Measurements from ENCODE around the gene PRDM11.
A peak's percentile ranks its signal among the peaks of the same experiment; 100 is the strongest.
"Not testable (repeated sequence)": the region's sequence is repeated elsewhere in the genome, so short reads cannot be mapped to it uniquely, and the experiment has no call there.

The PRDM11 gene

DNA sequence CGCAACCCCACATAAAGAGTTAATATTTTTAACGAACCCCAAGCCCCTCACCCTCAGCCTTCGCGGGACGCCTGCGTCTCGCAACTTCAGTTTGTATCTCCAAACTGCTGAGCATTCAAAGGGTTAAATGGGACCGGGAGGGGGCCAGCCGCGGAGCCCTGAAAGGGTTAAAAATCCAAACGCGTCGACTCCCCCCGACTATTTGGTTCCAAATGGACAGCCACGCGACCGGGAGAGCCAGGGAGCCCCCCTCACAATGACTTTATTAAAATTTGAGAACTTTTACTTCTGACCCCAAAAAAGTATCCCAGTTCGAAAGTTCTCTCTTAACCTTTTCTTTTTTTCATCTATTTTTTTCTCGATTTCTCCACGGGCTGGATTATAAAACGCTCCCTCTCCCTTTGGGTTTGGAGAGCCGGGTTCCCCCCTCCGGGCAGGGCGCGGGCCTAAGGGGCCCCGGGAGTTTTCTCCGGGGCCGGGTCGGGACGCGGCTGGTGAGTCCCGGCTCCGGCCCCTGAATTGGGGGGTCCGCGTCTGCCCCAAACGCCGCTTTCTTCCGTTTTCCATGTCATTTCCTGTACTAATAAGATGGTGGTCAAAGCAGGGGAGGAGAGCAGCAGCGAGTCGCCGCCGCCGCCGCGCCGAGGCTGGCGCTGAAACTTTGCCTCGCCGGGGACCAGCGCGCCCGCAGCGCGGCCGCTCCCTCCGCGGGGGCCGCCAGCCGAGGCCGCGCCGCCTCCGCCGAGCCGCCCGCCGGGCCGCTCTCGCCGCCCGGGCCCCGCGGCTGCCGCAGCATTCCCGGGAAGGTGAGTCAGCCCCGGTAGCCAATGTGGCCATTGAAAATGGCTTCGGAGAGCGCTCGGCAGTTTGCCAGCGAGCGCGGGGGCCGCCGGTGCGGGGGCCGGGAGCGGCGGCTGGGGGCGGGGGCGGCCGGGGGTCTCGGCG is at the start of gene PRDM11:
TSS of gene PRDM11 (plus strand) at position 568 of the 945 bp plus-strand sequence. CDS start 35,128 bp downstream, outside the sequence.
- peak in 1 of 2 donors; percentile 15 for DNase-seq (ENCODE audit: low read depth in 1 of 2, low spot score in 1 of 2)

DNA sequence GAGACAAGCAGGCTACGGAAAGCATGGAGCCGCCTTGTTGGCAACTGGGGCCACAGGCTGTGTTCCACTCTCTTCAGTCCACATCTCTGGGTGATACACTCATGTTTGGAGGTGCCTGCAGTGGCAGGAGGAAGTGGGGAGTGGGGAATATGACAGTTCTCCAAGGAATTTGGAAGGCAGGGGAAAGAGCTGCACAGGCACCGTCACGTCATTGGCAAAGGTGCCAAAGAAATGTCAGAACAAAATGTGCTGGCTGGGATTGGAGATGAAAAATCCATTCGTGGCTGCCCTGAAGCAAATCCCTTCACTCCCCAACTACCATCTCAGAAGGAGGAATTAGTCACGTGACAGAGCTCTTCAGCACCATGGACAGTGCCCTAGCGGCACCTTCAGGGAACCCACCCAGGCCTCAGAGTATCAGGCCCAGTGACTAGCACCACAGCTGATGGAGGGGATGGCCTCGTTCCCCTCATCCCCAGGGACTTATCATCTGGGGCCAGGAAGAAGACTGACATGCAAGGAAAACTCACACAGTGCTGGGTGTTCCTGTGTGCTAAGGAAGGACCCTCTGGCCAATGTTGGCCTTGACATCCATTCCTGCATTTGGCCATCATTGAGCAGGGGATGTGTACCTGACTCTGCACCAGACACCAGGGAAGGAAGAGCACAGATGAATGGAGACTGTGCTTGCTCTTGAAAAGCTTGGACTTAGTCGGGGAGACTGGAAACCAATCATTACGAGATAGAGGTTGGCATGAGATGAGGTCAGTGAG is 48.5 kb upstream of the PRDM11 start:
- DNase-seq (ENCODE audit: low read depth in 1 of 2, low spot score in 1 of 2): no peak

DNA sequence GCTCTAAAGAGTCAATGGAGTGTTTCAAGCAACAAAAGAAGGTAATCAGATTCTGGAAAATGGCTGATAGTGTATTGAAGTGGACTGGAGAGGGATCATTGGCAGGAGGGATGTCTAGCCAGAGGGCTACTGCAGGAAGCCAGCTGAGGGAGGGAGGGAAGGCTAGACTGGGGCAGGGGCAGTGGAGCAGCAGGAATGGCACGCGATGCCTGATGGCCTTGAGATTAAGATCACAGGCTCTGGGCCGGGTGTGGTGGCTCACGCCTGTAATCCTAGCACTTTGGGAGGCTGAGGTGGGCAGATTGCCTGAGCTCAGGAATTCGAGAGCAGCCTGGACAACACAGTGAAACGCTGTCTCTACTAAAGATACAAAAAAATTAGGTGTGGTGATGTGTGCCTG is 47.5 kb upstream of the PRDM11 start:
- DNase-seq (ENCODE audit: low read depth in 1 of 2, low spot score in 1 of 2): no peak

DNA sequence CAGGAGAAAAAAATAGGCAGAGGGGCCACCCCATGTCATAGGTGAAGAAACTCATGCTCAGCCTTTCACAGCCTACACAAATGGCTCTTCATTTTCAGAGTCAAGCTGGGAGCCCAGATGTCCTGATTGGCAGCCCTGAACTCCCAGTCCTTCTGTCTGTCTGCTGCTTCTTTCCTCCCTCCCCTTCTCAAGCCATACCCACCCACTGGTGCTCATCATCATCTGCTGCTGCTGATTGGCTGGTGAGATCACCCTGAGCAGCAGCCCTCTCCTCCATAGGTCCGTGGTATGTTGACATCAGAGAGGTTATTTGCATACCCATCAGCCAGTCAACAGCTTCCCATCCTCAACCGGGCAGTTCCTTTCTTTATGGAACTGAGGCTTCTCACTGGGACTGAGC is 46.1 kb upstream of the PRDM11 start:
- DNase-seq (ENCODE audit: low read depth in 1 of 2, low spot score in 1 of 2): no peak

DNA sequence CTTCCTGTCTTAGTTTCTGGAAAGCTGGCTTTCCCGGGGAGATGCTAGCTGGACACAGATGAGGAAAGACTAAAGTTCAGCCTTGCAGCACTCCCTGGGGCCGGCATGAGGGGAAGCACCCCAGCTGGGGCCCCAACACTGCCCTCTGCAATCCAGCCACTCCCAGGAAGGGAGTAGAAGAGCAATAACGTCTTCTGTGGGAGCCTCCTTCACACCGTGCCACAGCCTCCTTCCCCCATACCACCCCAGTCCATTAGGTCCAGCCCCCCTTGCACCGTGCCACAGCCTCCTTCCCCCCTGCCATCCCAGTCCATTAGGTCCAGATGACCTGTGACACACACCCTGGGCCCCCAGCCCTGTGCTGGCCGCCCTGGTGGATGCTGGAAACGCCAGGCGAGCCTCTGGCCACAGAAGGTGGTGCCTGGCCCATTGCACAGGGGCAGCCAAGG is 44.1 kb upstream of the PRDM11 start:
- DNase-seq (ENCODE audit: low read depth in 1 of 2, low spot score in 1 of 2): no peak

DNA sequence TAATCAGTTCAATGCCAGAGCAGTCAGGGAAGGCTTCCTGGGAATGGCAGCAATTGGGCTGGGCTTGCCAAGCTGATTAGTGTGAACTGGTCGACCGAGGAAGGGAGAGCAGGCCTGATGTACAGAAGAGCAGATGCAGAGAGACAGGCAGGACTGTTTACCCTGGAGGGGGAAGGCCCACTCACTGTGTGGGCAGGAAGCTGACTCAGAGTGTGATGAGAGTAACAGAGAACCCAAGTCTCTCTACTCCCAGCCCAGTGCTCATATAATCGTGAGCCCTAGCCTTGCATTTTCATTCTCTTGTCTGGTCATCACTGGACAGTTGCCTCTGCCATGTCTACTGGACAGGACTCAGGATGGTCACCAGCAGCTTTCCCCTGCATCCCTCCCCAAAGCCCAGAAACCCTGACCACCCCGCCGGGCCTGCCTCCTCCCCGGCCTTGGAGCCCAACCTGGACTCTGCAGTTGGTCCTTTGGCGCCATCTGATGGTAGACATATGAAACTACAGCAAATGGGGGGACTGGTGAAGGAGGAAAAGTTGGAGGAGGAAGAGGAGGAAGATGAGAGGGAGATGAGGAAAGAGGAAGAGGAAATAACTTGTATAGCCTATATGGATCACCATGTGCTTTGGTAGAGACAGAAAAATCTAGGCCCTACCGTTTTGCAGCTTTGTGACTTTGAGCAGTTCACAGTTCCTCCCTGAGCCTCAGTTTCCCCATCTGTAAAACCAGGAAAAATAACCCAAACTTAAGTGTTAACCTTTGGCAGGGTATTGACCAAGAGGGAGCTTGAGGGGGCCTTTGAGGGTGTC is 43.4 kb upstream of the PRDM11 start:
- DNase-seq (ENCODE audit: low read depth in 1 of 2, low spot score in 1 of 2): peak in 1 of 2 donors; percentile 44

DNA sequence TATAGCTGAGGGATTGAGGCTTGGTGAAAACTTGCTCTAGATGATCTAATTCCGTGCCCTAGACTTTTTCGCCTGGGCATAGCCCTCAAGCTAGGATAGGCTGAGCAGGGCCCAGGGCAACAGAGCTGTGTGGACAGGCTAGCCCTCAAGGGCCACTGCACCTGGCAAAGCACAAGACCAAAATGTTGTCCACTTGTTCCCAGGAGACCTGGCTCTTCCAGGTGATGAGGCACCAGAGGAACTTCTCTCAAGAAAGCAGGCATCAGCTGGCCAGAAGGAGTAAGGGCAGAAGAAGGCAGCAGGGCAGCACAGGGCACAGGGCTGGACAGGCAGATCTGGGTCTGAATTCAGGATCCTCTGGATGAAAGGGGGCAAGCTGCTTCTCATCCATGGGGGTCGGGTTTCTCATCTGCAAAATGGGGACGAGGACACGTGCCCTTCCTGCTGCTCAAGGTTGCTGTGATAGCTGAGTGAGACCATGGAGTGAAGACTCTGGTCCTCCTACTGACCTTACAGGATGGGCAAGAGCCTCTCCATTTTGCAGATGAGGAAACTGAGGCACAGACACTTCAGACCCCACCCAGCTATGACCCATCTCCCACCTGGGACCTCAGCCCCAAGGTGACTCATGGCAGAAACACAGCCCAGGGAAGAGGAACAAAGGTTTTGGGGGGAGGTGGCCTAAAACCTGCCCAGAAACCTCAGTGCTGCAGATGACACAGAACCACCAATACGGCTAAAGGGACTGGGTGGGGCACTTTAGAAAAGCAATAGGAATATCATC is 42.2 kb upstream of the PRDM11 start:
- DNase-seq (ENCODE audit: low read depth in 1 of 2, low spot score in 1 of 2): no peak

DNA sequence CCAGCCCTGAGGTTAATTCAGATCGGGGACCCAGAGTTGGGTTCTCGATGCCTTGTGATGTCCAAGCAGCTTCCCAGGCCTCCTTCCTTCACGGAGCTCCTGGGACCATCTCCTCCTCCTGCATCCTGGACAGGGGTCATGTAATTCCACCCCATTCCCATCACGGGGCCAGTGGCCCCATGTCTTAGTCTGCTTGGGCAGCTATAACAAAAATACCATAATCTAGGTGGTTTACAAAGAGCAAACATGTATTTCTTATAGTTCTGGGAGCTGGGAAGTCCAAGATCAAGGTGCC is 41.7 kb upstream of the PRDM11 start:
- DNase-seq (ENCODE audit: low read depth in 1 of 2, low spot score in 1 of 2): no peak

DNA sequence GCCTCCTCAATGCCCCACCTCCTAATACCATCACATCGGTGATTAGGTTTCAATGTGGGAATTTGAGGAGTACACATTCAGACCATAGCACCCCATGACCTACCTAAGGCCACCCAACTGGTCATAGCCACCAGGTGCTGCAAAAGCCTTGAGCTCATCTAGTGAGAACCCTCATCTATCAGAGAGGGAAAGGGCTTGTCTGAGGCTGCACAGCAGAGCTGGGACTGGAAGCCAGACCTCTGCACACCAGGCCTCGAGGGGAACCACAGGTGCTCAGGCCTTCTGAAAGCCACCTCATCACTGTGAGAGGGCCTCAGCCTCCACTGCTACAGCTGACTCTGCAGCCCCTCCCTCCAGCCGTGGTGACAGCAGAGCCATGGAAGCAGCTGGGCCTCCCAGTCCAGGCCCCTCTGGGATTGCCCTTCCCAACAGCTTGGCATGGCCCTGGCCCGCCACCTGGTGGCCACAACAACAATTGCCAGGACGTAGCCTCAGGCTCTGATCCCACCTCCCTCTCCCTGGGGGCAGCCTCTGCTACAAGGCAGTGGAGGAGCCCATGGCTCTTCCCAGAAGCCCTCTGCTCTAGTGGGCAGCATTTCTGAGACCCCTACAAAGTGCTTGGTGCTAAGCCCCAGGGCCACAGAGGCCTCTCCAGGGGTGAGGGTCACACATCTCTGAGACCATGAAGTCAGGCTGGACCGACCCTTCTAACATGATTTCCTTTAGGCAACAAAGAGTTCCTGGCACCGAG is 41.0 kb upstream of the PRDM11 start:
- peak; percentile 38 to 45 for DNase-seq (ENCODE audit: low read depth in 1 of 2, low spot score in 1 of 2)

DNA sequence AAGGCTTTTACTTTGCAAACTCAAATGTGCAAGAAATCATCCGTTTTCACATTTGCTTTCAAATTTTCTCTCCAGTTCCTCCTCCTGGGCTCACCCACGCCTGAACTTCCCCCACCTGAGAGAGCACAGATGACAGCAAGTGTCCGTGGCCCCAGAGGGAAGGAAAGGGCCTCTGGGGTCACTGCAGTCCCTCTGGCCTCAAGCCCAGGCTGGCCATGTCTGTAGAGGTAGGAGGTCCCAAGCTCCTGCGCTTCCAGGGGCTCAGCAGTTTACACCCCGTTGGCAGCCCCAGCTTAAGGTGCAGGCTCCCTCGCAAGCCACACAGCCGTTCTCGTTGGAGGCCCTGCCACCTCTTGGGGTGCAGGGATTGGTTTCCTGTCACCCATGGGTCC is 40.5 kb upstream of the PRDM11 start:
- DNase-seq (ENCODE audit: low read depth in 1 of 2, low spot score in 1 of 2): no peak

DNA sequence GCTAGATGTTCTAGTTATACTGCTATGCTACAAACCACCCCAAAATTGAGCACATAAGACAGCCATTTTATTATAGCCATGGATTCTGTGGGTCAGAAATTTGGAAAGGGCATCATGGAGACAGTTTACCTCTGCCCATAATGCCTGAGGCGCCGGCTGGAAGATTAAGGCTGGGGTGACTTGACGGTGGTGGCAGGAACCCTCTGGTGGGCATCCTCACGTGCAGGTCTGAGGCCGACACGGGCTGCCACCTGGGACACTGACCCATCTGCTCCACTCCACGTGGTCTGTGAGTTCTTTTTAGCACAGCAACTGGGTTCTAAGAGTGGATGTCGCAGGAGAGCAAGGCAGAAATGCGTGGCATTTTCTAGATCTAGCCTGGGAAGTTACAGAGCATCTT is 40.0 kb upstream of the PRDM11 start:
- DNase-seq (ENCODE audit: low read depth in 1 of 2, low spot score in 1 of 2): no peak

DNA sequence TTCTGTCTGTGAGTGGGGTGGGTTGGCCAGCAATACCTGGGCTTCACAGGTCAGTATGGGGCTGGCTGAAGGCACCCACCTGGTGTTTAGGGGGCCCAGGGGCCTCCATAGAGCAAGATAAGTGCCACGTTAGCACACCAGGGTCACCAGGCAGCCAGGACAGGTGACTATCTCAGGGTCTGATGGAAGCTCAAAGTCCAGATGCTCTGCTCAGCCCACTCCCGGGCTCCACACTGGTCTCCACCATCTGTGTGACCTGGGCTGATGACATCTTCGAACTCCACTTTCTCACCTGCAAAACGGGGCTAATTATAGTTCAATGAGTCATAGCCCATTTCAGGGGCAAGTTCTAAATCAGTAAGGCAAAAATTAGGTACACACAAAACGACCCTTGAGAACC is 39.4 kb upstream of the PRDM11 start:
- DNase-seq (ENCODE audit: low read depth in 1 of 2, low spot score in 1 of 2): no peak

DNA sequence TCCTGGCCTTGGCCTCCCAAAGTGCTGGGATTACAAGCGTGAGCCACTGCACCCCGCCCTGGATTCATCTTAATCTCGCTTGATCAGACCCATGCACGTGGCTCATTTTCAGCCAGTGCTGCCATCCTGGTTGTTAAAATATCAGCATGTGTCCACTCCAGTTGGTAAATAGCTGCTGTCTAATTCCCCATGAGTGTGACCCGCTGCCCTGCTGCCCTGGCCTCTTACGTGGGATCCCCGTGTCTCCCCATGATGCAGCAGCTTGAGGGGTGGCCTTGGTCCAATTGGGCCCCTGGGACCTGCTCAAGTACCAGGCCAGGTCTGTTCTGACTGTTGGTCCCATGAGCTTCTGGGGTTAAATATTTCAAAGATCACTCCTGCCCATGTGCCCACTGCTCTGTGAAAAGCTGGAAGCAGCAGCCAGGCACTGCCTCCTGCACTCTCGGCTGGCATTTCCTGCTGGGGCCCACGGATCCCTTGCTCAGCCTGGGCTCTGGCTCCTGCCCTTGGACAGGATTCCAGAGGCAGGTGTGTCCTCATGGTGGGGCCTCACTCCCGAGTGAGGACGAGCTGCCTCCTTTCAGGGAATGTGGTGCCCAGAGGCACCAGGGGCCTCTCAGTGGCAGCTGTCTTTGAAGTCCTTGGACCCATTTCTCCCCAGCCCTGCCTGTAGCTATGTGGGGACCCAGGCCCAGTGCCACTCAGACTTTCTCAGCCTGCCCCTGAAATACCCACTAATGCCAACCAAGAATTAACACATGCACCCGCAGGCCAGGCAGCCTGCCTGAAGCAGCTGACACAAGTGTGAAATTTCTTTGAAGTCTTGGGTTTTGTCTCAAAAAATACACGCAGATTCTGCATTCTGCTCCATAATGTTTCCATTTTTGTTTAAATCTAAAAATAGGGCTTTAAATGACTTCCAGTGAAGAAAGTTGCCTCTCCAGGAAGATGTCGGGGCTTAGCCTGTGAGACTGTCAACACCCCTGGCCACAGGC is 38.1 kb upstream of the PRDM11 start:
- no peak for DNase-seq (ENCODE audit: low read depth in 1 of 2, low spot score in 1 of 2)

DNA sequence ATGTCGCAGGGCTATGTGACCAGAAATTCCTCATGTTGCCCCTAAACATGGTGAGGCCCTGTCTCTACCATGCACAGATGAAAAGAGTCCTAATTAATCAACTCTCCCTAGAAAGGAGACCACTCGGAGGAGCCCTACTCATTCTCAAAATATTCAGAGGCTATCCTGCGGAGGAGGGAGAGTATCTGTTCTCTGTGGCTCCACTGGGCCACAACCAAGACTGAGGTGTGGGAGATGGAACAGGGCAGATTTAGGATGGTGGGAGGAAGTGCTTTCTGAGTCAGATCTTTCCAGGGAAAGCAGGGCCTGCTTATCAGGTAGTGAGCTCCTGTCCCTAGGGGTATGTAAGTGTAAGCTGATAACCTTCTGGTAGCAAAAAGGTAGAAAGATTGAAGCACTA is 37.0 kb upstream of the PRDM11 start:
- DNase-seq (ENCODE audit: low read depth in 1 of 2, low spot score in 1 of 2): no peak

DNA sequence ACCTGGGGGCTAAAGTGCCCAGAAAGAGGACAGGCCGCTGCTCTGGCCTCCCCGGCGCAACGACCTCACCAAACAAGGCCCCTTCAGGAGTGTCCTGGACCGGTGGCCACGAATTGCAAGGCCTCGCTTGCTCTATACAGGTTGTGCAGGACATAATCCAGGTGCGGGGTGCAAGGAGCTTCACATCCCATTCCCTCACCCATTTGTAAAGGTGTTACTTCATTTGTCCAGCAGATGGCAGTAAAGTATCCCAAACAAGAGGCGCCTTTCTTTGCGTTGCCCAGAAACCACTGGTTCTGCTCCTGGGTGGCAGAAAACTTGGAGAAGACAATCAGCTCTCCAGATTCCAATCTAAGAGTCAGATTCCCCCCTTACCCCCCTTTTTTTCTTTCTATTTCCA is 35.9 kb upstream of the PRDM11 start:
- DNase-seq (ENCODE audit: low read depth in 1 of 2, low spot score in 1 of 2): no peak

DNA sequence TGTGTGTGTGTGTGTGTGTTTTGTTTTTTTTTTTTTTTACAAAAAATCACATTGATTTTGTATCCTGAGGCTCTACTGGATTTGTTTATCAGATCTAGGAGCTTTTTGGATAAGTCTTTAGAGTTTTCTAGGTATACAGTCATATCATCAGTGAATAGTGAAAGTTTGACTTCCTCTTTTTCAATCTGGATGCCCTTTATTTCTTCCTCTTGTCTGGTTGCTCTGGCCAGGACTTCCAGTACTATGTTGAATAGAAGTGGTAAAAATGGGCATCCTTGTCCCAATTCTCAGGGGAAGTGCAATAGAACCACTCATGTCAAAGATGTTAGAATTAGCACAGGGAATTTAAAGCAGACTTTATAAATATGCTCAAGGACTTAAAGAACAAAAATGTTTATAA is 32.6 kb upstream of the PRDM11 start:
- no peak for DNase-seq (ENCODE audit: low read depth in 1 of 2, low spot score in 1 of 2)

DNA sequence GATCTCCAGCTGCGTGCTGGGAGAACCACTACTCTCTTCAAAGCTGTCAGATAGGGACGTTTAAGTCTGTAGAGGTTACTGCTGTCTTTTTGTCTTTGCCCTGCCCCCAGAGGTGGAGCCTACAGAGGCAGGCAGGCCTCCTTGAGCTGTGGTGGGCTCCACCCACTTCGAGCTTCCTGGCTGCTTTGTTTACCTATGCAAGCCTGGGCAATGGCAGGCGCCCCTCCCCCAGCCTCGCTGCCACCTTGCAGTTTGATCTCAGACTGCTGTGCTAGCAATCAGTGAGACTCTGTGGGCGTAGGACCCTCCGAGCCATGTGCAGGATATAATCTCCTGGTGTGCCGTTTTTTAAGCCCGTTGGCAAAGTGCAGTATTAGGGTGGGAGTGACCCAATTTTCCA is 18.6 kb upstream of the PRDM11 start:
- not testable (repeated sequence) for DNase-seq (ENCODE audit: low read depth in 1 of 2, low spot score in 1 of 2)

DNA sequence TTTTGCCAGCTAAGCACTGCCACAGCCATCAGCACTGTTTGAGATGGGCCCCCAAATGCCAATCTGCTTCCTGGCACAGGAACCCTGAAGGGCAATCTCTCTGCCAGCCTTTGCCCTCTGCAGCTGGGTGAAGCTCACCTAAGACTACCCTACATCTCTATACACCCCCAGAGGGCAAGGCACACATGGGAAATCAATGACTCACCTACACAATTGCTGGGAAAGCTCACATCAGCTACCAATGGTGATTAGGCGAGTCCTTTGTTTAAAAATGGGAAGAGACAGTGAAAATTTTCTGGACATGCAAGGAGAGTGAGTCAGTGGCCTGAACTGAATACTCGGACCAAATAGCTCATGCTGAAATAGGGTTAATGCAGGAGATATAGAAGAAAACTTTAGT is 12.6 kb upstream of the PRDM11 start:
- no peak for DNase-seq (ENCODE audit: low read depth in 1 of 2, low spot score in 1 of 2)

DNA sequence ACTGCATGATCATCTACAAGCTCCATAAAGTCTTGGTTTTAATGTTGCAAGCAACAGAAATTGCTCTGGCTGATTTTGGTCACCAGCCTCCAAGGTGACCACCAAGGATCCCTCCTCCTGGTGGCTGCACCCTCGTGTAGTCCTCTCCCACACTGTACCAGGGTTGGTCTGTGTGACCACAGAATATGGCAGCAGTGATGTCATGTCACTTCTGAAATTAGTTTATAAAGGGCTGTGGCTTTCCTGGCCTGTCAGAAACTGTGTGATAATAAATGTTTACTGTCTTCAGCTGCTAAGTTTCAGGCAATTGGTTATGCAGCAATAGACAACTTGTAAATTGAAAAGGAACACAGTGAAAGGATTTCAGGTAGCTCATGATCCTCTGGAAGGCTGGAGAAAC is 5.3 kb upstream of the PRDM11 start:
- no peak for DNase-seq (ENCODE audit: low read depth in 1 of 2, low spot score in 1 of 2)
